IgD-negative memory B cell (primary cell): ENCODE data around the gene HMX3. TPM values are rescaled to one million over a fixed set of nuclear protein-coding genes. Genes with fewer than 3 reads are reported as not detected.

Experiments used
- H3K27ac Mint-ChIP-seq, 3 donors: one replicate each; pipeline ENCODE4 v1.8.0; 2020 to 2022; ENCODE audit warnings: mild to moderate bottlenecking in 3 of 3, mixed read lengths in 3 of 3, moderate library complexity in 1 of 3
- H3K27me3 Mint-ChIP-seq: one replicate; pipeline ENCODE4 v1.8.0; 2021; ENCODE audit warnings: mixed read lengths
- H3K36me3 Mint-ChIP-seq: one replicate; pipeline ENCODE4 v1.8.0; 2020; ENCODE audit warnings: mild to moderate bottlenecking, mixed read lengths
- H3K4me1 Mint-ChIP-seq, 3 donors: one replicate each; pipeline ENCODE4 v1.8.0; 2020 to 2022; ENCODE audit warnings: mixed read lengths in 3 of 3, mild to moderate bottlenecking in 1 of 3
- H3K4me3 Mint-ChIP-seq, 4 donors: one replicate each; pipeline ENCODE4 v1.8.0; 2020 to 2022; ENCODE audit warnings: mild to moderate bottlenecking in 4 of 4, mixed read lengths in 4 of 4, moderate library complexity in 3 of 4
- H3K9me3 Mint-ChIP-seq, 3 donors: one replicate each; pipeline ENCODE4 v1.8.0; 2020 to 2021; ENCODE audit warnings: mixed read lengths in 3 of 3, mild to moderate bottlenecking in 1 of 3
- polyA plus RNA-seq: library from polyadenylated mRNA; unstranded; fragments of 300-500 nt; fragmentation: Illumina TruSeq; gene quantifications from one replicate; pipeline ENCODE4 v1.2.3, GENCODE V29; 2021

Gene HMX3
- polyA plus RNA-seq, 1 donor from 2014 or later, result not detected

- Mint-ChIP-seq H3K36me3 (no peaks in the 10 kb centered on the region), H3K27me3 (peaks cover 57% of the 10 kb centered on the region), H3K27ac (peak overlapping the region; percentile 79 to 96 (median 94)), H3K4me1 (peaks cover 20 to 45% (median 25%) of the 10 kb centered on the region in 3 donors), H3K4me3 (peak overlapping the region; percentile 62 to 88 (median 78)), H3K9me3 (peaks cover 0 to 9% (median 1%) of the 10 kb centered on the region in 3 donors)
Observed at GRCh38 chr10:123149162-123149567, 13.4 kb downstream of the HMX3 start.

GRCh38 chr10:123149568-123150270 is 13.9 kb downstream of the HMX3 start:
- H3K27me3 Mint-ChIP-seq, result peaks cover 52% of the 10 kb centered on the region
- H3K36me3 Mint-ChIP-seq, result no peaks in the 10 kb centered on the region
- peak overlapping the region; percentile 75 to 88 (median 82) for H3K4me3 Mint-ChIP-seq
- peaks cover 21 to 43% (median 25%) of the 10 kb centered on the region in 3 donors for H3K4me1 Mint-ChIP-seq
- H3K27ac Mint-ChIP-seq, result peak overlapping the region; percentile 88 to 96 (median 90)
- peaks cover 0 to 9% (median 1%) of the 10 kb centered on the region in 3 donors for H3K9me3 Mint-ChIP-seq

GRCh38 chr10:123150271-123150985 is 14.7 kb downstream of the HMX3 start:
- H3K27ac Mint-ChIP-seq, result peak overlapping the region; percentile 88 to 95 (median 90)
- H3K4me1 Mint-ChIP-seq, result peaks cover 22 to 43% (median 26%) of the 10 kb centered on the region in 3 donors
- H3K4me3 Mint-ChIP-seq, result peak overlapping the region; percentile 72 to 88 (median 82)
- peaks cover 46% of the 10 kb centered on the region for H3K27me3 Mint-ChIP-seq
- peaks cover 0 to 9% (median 1%) of the 10 kb centered on the region in 3 donors for H3K9me3 Mint-ChIP-seq
- peaks cover 1% of the 10 kb centered on the region for H3K36me3 Mint-ChIP-seq

GRCh38 chr10:123150986-123151736 is 15.4 kb downstream of the HMX3 start:
- Mint-ChIP-seq H3K4me1 (peaks cover 25 to 38% (median 28%) of the 10 kb centered on the region in 3 donors), H3K27me3 (peaks cover 41% of the 10 kb centered on the region), H3K27ac (peak overlapping the region; percentile 46 to 90 (median 84))

GRCh38 chr10:123151737-123152135 is 16.0 kb downstream of the HMX3 start:
- peak overlapping the region in 2 of 3 donors; percentile 84 to 90 for H3K27ac Mint-ChIP-seq
- peaks cover 37% of the 10 kb centered on the region for H3K27me3 Mint-ChIP-seq
- peaks cover 0 to 7% (median 1%) of the 10 kb centered on the region in 3 donors for H3K9me3 Mint-ChIP-seq
- peak overlapping the region; percentile 72 to 87 (median 82) for H3K4me3 Mint-ChIP-seq
- H3K4me1 Mint-ChIP-seq, result peaks cover 27 to 37% (median 31%) of the 10 kb centered on the region in 3 donors
- peaks cover 2% of the 10 kb centered on the region for H3K36me3 Mint-ChIP-seq

More at GRCh38 chr10:123150986-123151736, 15.4 kb downstream of the HMX3 start:
- Mint-ChIP-seq H3K4me3 (peak overlapping the region; percentile 72 to 88 (median 82)), H3K9me3 (peaks cover 0 to 9% (median 1%) of the 10 kb centered on the region in 3 donors), H3K36me3 (peaks cover 2% of the 10 kb centered on the region)

GRCh38 chr10:123153486-123154091 is 17.8 kb downstream of the HMX3 start:
- H3K4me3 Mint-ChIP-seq, result peak overlapping the region; percentile 89 to 100 (median 98)
- peaks cover 30% of the 10 kb centered on the region for H3K27me3 Mint-ChIP-seq
- peaks cover 4% of the 10 kb centered on the region for H3K36me3 Mint-ChIP-seq
- peak overlapping the region; percentile 83 to 99 (median 94) for H3K27ac Mint-ChIP-seq
- peaks cover 32 to 44% (median 39%) of the 10 kb centered on the region in 3 donors for H3K4me1 Mint-ChIP-seq
- H3K9me3 Mint-ChIP-seq, result peaks cover 0 to 3% (median 1%) of the 10 kb centered on the region in 3 donors

- Mint-ChIP-seq H3K36me3 (peaks cover 4% of the 10 kb centered on the region), H3K4me3 (peak within 1 kb of the TSS; percentile 89 to 100 (median 98)), H3K27ac (peak within 1 kb of the TSS; percentile 83 to 99 (median 94)), H3K9me3 (peaks cover 0 to 1% (median 0%) of the 10 kb centered on the region in 3 donors), H3K4me1 (peaks cover 29 to 41% (median 35%) of the 10 kb centered on the region in 3 donors), H3K27me3 (peaks cover 25% of the 10 kb centered on the region)
Observed at GRCh38 chr10:123154092-123154710, 18.4 kb downstream of the HMX3 start, which contains the start of gene BUB3. BUB3 (plus strand) TSS chr10:123154402; CDS start chr10:123154918, 516 bp downstream.

GRCh38 chr10:123154711-123155505 is 19.1 kb downstream of the HMX3 start:
- Mint-ChIP-seq H3K36me3 (peaks cover 4% of the 10 kb centered on the region), H3K4me3 (peak overlapping the region; percentile 89 to 100 (median 98)), H3K27ac (peak overlapping the region; percentile 43 to 99 (median 94)), H3K27me3 (peaks cover 21% of the 10 kb centered on the region), H3K4me1 (peaks cover 30 to 41% (median 39%) of the 10 kb centered on the region in 3 donors), H3K9me3 (peaks cover 0 to 1% (median 0%) of the 10 kb centered on the region in 3 donors)

GRCh38 chr10:123156078-123156477 is 20.3 kb downstream of the HMX3 start:
- Mint-ChIP-seq H3K27ac (peak overlapping the region in 2 of 3 donors; percentile 10 to 59), H3K36me3 (peaks cover 4% of the 10 kb centered on the region)

GRCh38 chr10:123157210-123157609 is 21.4 kb downstream of the HMX3 start:
- peaks cover 3% of the 10 kb centered on the region for H3K27me3 Mint-ChIP-seq
- peaks cover 22 to 38% (median 34%) of the 10 kb centered on the region in 3 donors for H3K4me1 Mint-ChIP-seq
- peak overlapping the region in 3 of 4 donors; percentile 5 to 48 (median 20) for H3K4me3 Mint-ChIP-seq

More at GRCh38 chr10:123156078-123156477, 20.3 kb downstream of the HMX3 start:
- Mint-ChIP-seq H3K9me3 (peaks cover 0 to 1% (median 0%) of the 10 kb centered on the region in 3 donors), H3K27me3 (peaks cover 11% of the 10 kb centered on the region), H3K4me1 (peaks cover 29 to 43% (median 39%) of the 10 kb centered on the region in 3 donors), H3K4me3 (peak overlapping the region in 2 of 4 donors; percentile 39 to 48)

GRCh38 chr10:123158682-123159081 is 22.9 kb downstream of the HMX3 start:
- no peaks in the 10 kb centered on the region for H3K27me3 Mint-ChIP-seq
- H3K27ac Mint-ChIP-seq, result no peak overlapping the region
- H3K36me3 Mint-ChIP-seq, result peaks cover 4% of the 10 kb centered on the region
- H3K4me3 Mint-ChIP-seq, result peak overlapping the region in 2 of 4 donors; percentile 11 to 29
- peaks cover 22 to 37% (median 34%) of the 10 kb centered on the region in 3 donors for H3K4me1 Mint-ChIP-seq
- H3K9me3 Mint-ChIP-seq, result no peaks in the 10 kb centered on the region

More at GRCh38 chr10:123157210-123157609, 21.4 kb downstream of the HMX3 start:
- no peak overlapping the region for H3K27ac Mint-ChIP-seq
- H3K9me3 Mint-ChIP-seq, result no peaks in the 10 kb centered on the region
- H3K36me3 Mint-ChIP-seq, result peaks cover 4% of the 10 kb centered on the region

GRCh38 chr10:123160311-123160980 is 24.7 kb downstream of the HMX3 start:
- no peaks in the 10 kb centered on the region for H3K9me3 Mint-ChIP-seq
- H3K27me3 Mint-ChIP-seq, result no peaks in the 10 kb centered on the region
- H3K27ac Mint-ChIP-seq, result no peak overlapping the region
- H3K4me3 Mint-ChIP-seq, result peak overlapping the region in 1 of 4 donors; percentile 37
- peaks cover 19 to 30% (median 22%) of the 10 kb centered on the region in 3 donors for H3K4me1 Mint-ChIP-seq
- H3K36me3 Mint-ChIP-seq, result peaks cover 6% of the 10 kb centered on the region
